Frontal cortex (tissue), 4 donors: Measurements from ENCODE around the gene SPDL1. TPM values are rescaled to one million over a fixed set of nuclear protein-coding genes. Genes with fewer than 3 reads are reported as not detected.

Experiments used
- DNase-seq, 2 donors: peaks; one replicate each; pipeline ENCODE4 v3.0.0; 2012; ENCODE audit warnings: low spot score in 2 of 2
- FAIRE-seq: peaks from 2 replicates; lab custom pipeline; 2012; peaks lifted over from hg19 to GRCh38; lab: Jason Lieb, UNC
- small RNA-seq: library from RNA; depleted of rRNA; stranded (forward); fragments of <200 nt; gene quantifications from one replicate; pipeline ENCODE3, GENCODE V24; 2014
- total RNA-seq: library from RNA; depleted of rRNA; stranded (reverse); fragments of >200 nt; gene quantifications from one replicate; pipeline ENCODE4 v1.2.3, GENCODE V29; 2014
- donor health status: control.
- donor health status: control.
- donor health status: control.

SPDL1 gene
- total RNA-seq, 1 donor from 2014 or later = 20.8 TPM

- DNase-seq (no peak), FAIRE-seq (no peak)
Observed at GRCh38 chr5:169653091-169653490, 69.5 kb downstream of the SPDL1 start.

Small RNA genes within 50 kb of the gene (small RNA-seq; reads per million reads assigned to genes)
- gene RNU6-477P = not detected

Other genes starting within 250 kb of the SPDL1 start
- gene DOCK2, start 53.5 kb downstream of the SPDL1 start, total RNA-seq = 3.3 TPM